ENCODE data around the gene LDLRAD4.

DNA sequence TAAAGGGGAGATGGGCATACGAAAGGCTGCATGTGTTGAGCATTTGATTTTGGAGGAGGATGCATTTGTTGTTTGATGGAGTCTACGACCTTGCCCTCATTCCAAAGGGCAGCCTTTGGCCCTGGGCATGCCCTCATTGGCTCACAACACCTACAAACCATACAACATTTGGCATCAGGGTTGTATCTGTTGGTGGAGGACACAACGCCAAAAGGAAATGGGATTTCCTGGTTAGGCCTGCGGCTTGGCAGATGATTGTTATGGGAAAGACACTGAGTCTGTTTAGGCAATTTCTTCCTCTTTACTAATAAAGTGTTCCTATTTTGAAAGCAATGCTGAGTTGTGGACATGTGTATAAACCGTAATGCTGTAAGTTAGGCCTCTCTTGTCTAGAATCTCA, 246.9 kb downstream of the LDLRAD4 start:
- TF ChIP-seq EZH2 (IDR thresholded peaks at IDR 0.05; ENCODE audit: low read depth, unreplicated experiment) = no peak
- TF ChIP-seq CTCF (conservative IDR thresholded peaks at IDR 0.05; ENCODE audit: low read depth in 2 of 2) = no peak
- TF ChIP-seq EZH2phosphoT487 (IDR thresholded peaks at IDR 0.05; ENCODE audit: unreplicated experiment) = no peak
- TF ChIP-seq POLR2AphosphoS5 (IDR thresholded peaks at IDR 0.05; ENCODE audit: low read depth) = no peak
- TF ChIP-seq JUNB (IDR thresholded peaks at IDR 0.05; ENCODE audit: unreplicated experiment) = no peak
- no peak for TF ChIP-seq NANOG (IDR thresholded peaks at IDR 0.05; ENCODE audit: borderline replicate concordance)
- TF ChIP-seq, protein P1, sequence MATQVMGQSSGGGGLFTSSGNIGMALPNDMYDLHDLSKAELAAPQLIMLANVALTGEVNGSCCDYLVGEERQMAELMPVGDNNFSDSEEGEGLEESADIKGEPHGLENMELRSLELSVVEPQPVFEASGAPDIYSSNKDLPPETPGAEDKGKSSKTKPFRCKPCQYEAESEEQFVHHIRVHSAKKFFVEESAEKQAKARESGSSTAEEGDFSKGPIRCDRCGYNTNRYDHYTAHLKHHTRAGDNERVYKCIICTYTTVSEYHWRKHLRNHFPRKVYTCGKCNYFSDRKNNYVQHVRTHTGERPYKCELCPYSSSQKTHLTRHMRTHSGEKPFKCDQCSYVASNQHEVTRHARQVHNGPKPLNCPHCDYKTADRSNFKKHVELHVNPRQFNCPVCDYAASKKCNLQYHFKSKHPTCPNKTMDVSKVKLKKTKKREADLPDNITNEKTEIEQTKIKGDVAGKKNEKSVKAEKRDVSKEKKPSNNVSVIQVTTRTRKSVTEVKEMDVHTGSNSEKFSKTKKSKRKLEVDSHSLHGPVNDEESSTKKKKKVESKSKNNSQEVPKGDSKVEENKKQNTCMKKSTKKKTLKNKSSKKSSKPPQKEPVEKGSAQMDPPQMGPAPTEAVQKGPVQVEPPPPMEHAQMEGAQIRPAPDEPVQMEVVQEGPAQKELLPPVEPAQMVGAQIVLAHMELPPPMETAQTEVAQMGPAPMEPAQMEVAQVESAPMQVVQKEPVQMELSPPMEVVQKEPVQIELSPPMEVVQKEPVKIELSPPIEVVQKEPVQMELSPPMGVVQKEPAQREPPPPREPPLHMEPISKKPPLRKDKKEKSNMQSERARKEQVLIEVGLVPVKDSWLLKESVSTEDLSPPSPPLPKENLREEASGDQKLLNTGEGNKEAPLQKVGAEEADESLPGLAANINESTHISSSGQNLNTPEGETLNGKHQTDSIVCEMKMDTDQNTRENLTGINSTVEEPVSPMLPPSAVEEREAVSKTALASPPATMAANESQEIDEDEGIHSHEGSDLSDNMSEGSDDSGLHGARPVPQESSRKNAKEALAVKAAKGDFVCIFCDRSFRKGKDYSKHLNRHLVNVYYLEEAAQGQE (IDR thresholded peaks at IDR 0.05; ENCODE audit: unreplicated experiment) = no peak

Data from GM23338 (cell line).